Measurements from ENCODE around the gene ARRDC4. TPM values are rescaled to one million over a fixed set of nuclear protein-coding genes. Genes with fewer than 3 reads are reported as not detected.

The ARRDC4 gene
- total and polyA plus RNA-seq, 2 of the 8 experiments (the other 6 are each of a cell fraction or from before 2014, with no cell fraction given), result 3.5 to 3.8 TPM

- Histone ChIP-seq H3K23me2 (ENCODE audit: low read depth, low read length) (no peaks in the 10 kb centered on the region), H3K27me3 (replicated peaks in 1 of 4; ENCODE audit: control insufficient read depth in 3 of 4, extremely low read depth in 1 of 4, insufficient read depth in 3 of 4, low read length in 3 of 4) (no peaks in the 10 kb centered on the region), H2BK120ac (replicated peaks; ENCODE audit: low read depth, low read length) (no peak overlapping the region), H2BK15ac (ENCODE audit: low read length) (no peak overlapping the region), H2AK5ac (ENCODE audit: low read depth, low read length) (no peak overlapping the region), H3K79me2 (ENCODE audit: control insufficient read depth in 1 of 2, insufficient read depth in 2 of 2, low read length in 2 of 2) (no peaks in the 10 kb centered on the region), H2AFZ (ENCODE audit: low read length) (no peak overlapping the region), H3K27ac (ENCODE audit: low read depth, low read length) (no peak overlapping the region), H2BK12ac (ENCODE audit: low read depth, low read length) (no peak overlapping the region), H2BK5ac (ENCODE audit: low read depth, low read length) (no peak overlapping the region), H4K5ac (ENCODE audit: insufficient read length, low read depth, low read length) (no peak overlapping the region), H3K4ac (replicated peaks; ENCODE audit: insufficient read length, low read depth, low read length) (no peak overlapping the region), H3K56ac (replicated peaks; ENCODE audit: insufficient read length, low read depth, low read length) (no peak overlapping the region), H4K91ac (replicated peaks; ENCODE audit: insufficient read length, low read length) (no peak overlapping the region), H4K8ac (ENCODE audit: extremely low read depth, insufficient read depth, low read length) (no peak overlapping the region), H3K18ac (ENCODE audit: extremely low read depth, low read length) (no peak overlapping the region), H4K20me1 (replicated peaks in 1 of 2; ENCODE audit: control insufficient read depth in 1 of 2, insufficient read depth in 2 of 2, low read length in 2 of 2) (no peaks in the 10 kb centered on the region), H3K9me3 (ENCODE audit: insufficient read depth in 2 of 2, low read depth in 1 of 2, low read length in 1 of 2) (no peaks in the 10 kb centered on the region), H3K23ac (ENCODE audit: insufficient read length) (no peak overlapping the region), H3K4me1 (replicated peaks in 1 of 4; ENCODE audit: control insufficient read depth in 3 of 4, insufficient read depth in 4 of 4, low read length in 3 of 4) (no peaks in the 10 kb centered on the region), H2BK20ac (ENCODE audit: low read length) (no peak overlapping the region), H3K4me2 (ENCODE audit: insufficient read depth in 1 of 2, low read depth in 2 of 2, low read length in 2 of 2) (no peak overlapping the region), H3K36me3 (ENCODE audit: control insufficient read depth in 2 of 4, insufficient read depth in 4 of 4, low read length in 3 of 4) (no peaks in the 10 kb centered on the region), H3K79me1 (ENCODE audit: low read depth, low read length) (no peaks in the 10 kb centered on the region), H3K4me3 (ENCODE audit: extremely low read depth in 1 of 4, insufficient read depth in 2 of 4, low read depth in 3 of 4, low read length in 4 of 4) (no peak overlapping the region), H3K14ac (ENCODE audit: insufficient read length) (no peak overlapping the region), H3K9ac (replicated peaks in 1 of 4; ENCODE audit: extremely low read depth in 1 of 4, low read depth in 3 of 4, low read length in 3 of 4) (no peak overlapping the region)
- ChIA-PET POLR2A (ENCODE audit: partially characterized antibody) (no interaction called here), CTCF (ENCODE audit: partially characterized antibody) (interaction anchor here (1.0 kb wide), 1 partner anchor 17 kb away, joined by 3 read pairs; no protein-coding TSS in a partner anchor)
- FAIRE-seq, result no peak
- TF ChIP-seq CHD2 (IDR thresholded peaks at IDR 0.05; ENCODE audit: low read length) (no peak), NRF1 (IDR thresholded peaks at IDR 0.05; ENCODE audit: low read depth, low read length) (no peak), BACH1 (IDR thresholded peaks at IDR 0.05; ENCODE audit: low read length) (no peak)
- DNase-seq (ENCODE audit: low read depth in 1 of 2, low spot score in 2 of 2), result no peak
Measured at GRCh38 chr15:98013631-98014030, 53.1 kb downstream of the ARRDC4 start.

All from H1 (cell line).